AG10803 (cell line): ENCODE data around the gene SETBP1.

ENCODE experiments used
- DNase-seq: peaks from one replicate; pipeline ENCODE4 v3.0.0; 2010; ENCODE audit warnings: low read depth
- H3K4me3 ChIP-seq: 2 replicates; pipeline ENCODE4 v1.5.1; 2011; ENCODE audit warnings: mild to moderate bottlenecking, low read length, control low read depth
- CTCF ChIP-seq: conservative IDR thresholded peaks from 2 replicates; pipeline ENCODE4 v1.5.1; 2011; ENCODE audit warnings: mild to moderate bottlenecking, low read length, control low read depth, inconsistent platforms

The SETBP1 gene

DNA sequence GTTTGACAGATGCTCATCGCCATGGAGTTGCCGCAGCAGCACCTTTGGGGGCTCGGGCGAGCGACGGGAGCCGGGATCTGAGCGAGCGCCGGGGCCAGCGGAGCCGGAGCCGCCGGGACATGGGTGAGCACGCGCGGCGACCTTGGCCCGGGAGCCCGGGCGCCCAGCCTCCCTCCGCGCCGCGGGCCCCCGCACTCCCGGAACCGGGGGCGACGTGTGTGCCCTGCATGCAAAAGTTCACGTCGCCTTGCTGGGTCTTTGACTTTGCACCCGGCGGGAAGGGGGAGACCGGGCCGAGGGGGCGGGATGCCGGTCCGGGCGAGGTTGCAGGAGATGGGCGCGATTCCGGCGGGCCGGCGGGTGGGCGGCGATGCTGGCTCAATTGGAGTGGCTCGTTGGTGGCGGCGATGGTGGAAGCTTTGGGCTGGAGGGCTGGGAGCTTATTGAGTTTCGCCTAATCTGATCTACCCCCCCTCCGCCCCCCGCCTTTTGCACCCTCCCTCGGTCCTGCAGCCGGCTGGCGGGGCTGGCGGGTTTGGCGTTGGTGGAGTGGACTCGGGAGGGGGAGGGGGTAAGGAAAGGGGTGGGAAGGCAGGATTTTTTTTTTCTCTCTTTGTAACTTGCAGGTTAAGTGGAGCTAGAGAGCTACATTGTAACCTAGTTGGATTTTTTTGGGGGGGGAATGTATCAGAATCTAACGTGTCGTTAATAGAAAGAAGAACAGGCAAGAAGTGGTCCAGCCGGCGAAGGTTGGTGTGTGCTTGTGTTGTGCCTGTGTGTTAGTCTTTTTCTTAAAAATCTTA is at the start of gene SETBP1:
Gene SETBP1, plus strand, starts transcription at position 616 of the 803 bp plus-strand sequence. CDS start 20,459 bp downstream, outside the sequence.
- peak; percentile 24 for TF ChIP-seq CTCF
- DNase-seq, result peak; percentile 65
- peak within 1 kb of the TSS; percentile 78 for H3K4me3 ChIP-seq

DNA sequence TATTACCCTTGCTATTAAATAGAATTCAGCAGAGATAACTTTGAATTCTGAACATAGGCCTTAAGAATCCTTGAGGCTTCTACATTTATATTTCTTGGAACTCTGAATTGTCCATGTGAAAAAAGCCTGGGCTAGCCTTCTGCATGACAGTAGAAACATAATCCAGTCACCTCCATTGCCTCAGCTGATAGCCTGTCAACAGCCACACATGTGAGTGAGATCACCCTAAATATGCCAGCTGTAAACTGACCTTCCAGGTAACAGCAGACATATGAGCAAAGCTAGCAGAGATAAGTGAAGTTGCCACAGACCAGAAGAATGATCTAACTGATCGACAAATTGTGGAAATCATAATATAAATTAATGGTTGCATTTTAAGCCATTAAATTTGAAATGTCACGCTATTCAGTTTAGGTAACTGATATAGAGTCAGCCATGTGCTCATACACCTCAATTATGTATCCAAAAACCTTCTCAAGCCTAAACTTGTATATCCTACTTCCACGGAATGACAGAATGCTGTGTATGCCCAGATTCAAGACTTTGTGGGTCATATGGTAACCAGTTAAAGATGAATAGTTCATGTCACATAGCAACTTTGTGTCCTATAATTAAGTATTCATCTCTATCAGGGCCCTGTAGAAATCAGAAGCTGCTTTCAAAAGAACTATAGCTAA is 48.1 kb upstream of the SETBP1 start:
- H3K4me3 ChIP-seq, result no peak overlapping the region
- no peak for TF ChIP-seq CTCF
- DNase-seq, result no peak

DNA sequence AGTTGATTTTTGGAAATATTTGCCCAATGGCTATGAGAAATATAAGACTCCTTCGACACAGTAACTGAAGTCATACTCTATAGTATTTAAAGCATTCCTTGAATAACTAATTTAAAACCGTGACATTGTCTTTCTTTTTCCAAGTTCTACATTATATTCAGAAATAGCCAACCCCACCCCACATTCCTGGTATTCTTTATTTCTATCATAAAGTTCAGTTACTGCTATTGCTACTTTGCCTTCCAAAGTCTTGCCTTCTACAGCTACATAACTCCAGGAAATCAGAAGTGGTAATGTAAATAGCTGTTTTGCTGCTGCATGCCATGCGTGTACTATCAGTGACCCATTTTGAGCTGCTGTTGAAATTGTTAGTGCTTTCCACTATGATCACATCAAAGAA is 45.1 kb upstream of the SETBP1 start:
- TF ChIP-seq CTCF, result no peak
- no peak for DNase-seq
- H3K4me3 ChIP-seq, result no peak overlapping the region

GRCh38 chr18:44636241-44636640 is 44.4 kb upstream of the SETBP1 start:
- no peak overlapping the region for H3K4me3 ChIP-seq
- no peak for TF ChIP-seq CTCF
- DNase-seq, result no peak

GRCh38 chr18:44637210-44638033 is 43.3 kb upstream of the SETBP1 start:
- no peak for TF ChIP-seq CTCF
- no peak overlapping the region for H3K4me3 ChIP-seq
- peak; percentile 53 for DNase-seq

- DNase-seq, result no peak
- TF ChIP-seq CTCF, result no peak
- no peak overlapping the region for H3K4me3 ChIP-seq
Observed at GRCh38 chr18:44638034-44638540, 42.6 kb upstream of the SETBP1 start.
